ENCODE measurements around the gene CCDC60. TPM values are rescaled to one million over a fixed set of nuclear protein-coding genes. Genes with fewer than 3 reads are reported as not detected.

Gene CCDC60
- total RNA-seq, 2 donors from 2014 or later: not detected

GRCh38 chr12:119565404-119565803 is 230.9 kb downstream of the CCDC60 start:
- no peak for TF ChIP-seq CTCF (IDR thresholded peaks at IDR 0.05)
- no peaks in the 10 kb centered on the region for H3K9me3 ChIP-seq
- H3K36me3 ChIP-seq: no peaks in the 10 kb centered on the region
- no peaks in the 10 kb centered on the region for H3K27me3 ChIP-seq
- H3K27ac ChIP-seq: no peak overlapping the region
- no peak for DNase-seq (ENCODE audit: low spot score)
- no peak overlapping the region for H3K4me3 ChIP-seq
- no peaks in the 10 kb centered on the region for H3K4me1 ChIP-seq

GRCh38 chr12:119570771-119571170 is 236.2 kb downstream of the CCDC60 start:
- H3K27me3 ChIP-seq: no peaks in the 10 kb centered on the region
- no peak for TF ChIP-seq CTCF (IDR thresholded peaks at IDR 0.05)
- H3K27ac ChIP-seq: no peak overlapping the region
- H3K4me3 ChIP-seq: no peak overlapping the region
- H3K9me3 ChIP-seq: no peaks in the 10 kb centered on the region
- DNase-seq (ENCODE audit: low spot score): no peak
- H3K4me1 ChIP-seq: no peaks in the 10 kb centered on the region
- H3K36me3 ChIP-seq: no peaks in the 10 kb centered on the region

GRCh38 chr12:119573086-119573485 is 238.6 kb downstream of the CCDC60 start:
- Histone ChIP-seq H3K9me3 (no peaks in the 10 kb centered on the region), H3K27me3 (no peaks in the 10 kb centered on the region), H3K27ac (no peak overlapping the region), H3K36me3 (no peaks in the 10 kb centered on the region), H3K4me3 (no peak overlapping the region), H3K4me1 (no peaks in the 10 kb centered on the region)
- no peak for DNase-seq (ENCODE audit: low spot score)
- TF ChIP-seq CTCF (IDR thresholded peaks at IDR 0.05): no peak

- no peaks in the 10 kb centered on the region for H3K27me3 ChIP-seq
- no peaks in the 10 kb centered on the region for H3K4me1 ChIP-seq
- DNase-seq (ENCODE audit: low spot score): no peak
- no peak overlapping the region for H3K4me3 ChIP-seq
- no peaks in the 10 kb centered on the region for H3K9me3 ChIP-seq
- no peaks in the 10 kb centered on the region for H3K36me3 ChIP-seq
- no peak for TF ChIP-seq CTCF (IDR thresholded peaks at IDR 0.05)
- no peak overlapping the region for H3K27ac ChIP-seq
These were observed 239.7 kb downstream of the CCDC60 start for GRCh38 chr12:119574255-119574654.

- Histone ChIP-seq H3K9me3 (no peaks in the 10 kb centered on the region), H3K4me1 (no peaks in the 10 kb centered on the region), H3K27ac (no peak overlapping the region), H3K36me3 (no peaks in the 10 kb centered on the region), H3K4me3 (no peak overlapping the region), H3K27me3 (no peaks in the 10 kb centered on the region)
- no peak for TF ChIP-seq CTCF (IDR thresholded peaks at IDR 0.05)
- DNase-seq (ENCODE audit: low spot score): no peak
These were observed 241.7 kb downstream of the CCDC60 start for GRCh38 chr12:119576118-119576810.

GRCh38 chr12:119576915-119577314 is 242.4 kb downstream of the CCDC60 start:
- Histone ChIP-seq H3K4me3 (no peak overlapping the region), H3K27ac (no peak overlapping the region), H3K4me1 (no peaks in the 10 kb centered on the region), H3K36me3 (no peaks in the 10 kb centered on the region), H3K27me3 (no peaks in the 10 kb centered on the region), H3K9me3 (no peaks in the 10 kb centered on the region)
- DNase-seq (ENCODE audit: low spot score): no peak
- no peak for TF ChIP-seq CTCF (IDR thresholded peaks at IDR 0.05)

Data from right atrium auricular region (tissue), 2 donors.